ENCODE data around the gene ZSWIM7. TPM values are rescaled to one million over a fixed set of nuclear protein-coding genes. Genes with fewer than 3 reads are reported as not detected.
A peak's percentile ranks its signal among the peaks of the same experiment; 100 is the strongest.
"Not testable (repeated sequence)": the region's sequence is repeated elsewhere in the genome, so short reads cannot be mapped to it uniquely, and the experiment has no call there.

Gene ZSWIM7
- total RNA-seq, 1 donor from 2014 or later, result 23.5 TPM

DNA sequence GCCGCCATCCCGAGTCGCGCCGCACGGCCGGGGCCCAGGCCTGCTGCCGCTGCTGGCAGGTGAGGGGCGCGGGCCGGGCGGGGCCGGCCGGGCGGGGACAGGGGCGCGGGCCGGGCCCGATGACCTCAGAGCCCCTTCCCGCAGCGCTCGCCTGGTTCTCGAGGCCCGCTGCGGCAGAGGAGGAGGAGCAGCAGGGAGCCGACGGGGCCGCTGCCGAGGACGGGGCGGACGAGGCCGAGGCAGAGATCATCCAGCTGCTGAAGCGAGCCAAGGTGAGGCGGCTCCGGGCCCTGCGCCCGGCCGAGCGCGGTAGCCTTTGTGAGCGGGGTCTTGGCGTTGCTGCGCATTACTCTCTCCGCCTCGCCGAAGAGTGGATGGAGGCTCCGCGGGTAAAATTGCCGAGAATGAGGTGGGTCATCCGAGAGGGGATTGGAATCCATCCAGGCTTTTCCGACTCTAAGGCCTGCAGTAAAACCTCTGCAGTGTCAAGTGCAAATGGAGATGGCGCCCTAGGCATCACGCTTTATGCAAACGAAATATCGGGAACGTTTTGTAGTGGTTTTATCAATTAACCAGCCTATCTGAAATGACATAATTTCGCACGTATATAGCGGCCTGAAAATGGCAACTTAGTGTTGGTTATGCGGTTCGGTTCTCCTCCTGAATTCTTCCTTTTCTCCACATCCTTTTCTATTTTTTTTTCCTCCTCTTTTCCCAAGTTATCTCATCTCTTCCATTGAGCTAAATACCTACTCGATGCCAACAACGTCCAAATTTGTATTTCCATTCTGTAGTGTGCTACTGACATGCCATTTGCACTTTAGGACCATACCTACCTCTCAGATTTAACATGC lies 697 bp upstream of the ZSWIM7 start:
- DNase-seq (ENCODE audit: low spot score), result peak; percentile 30

DNA sequence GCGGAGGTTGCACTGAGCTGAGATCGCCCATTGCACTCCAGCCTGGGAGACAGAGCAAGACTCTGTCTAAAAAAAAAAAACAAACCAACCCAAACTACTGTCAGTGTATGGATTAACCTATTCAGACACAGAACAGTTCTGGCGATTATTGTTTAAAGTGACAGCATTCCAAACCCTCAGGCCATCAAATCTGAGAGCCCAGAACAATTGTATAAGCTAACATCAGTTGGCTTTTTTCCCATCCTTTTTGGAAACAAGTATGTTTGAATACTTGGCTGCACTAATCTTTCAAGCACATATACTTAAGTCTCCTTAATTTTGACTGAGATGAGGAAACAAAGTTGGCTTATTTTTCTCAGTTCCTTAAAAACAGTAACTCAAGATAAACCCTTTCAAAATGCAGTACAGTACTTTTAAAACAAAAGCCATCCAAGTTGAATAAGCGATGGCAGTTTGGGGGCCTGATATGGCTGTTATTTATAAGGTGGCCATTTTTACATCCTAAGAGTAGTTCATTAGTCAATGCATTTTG lies 1.4 kb downstream of the ZSWIM7 start:
- DNase-seq (ENCODE audit: low spot score), result no peak

DNA sequence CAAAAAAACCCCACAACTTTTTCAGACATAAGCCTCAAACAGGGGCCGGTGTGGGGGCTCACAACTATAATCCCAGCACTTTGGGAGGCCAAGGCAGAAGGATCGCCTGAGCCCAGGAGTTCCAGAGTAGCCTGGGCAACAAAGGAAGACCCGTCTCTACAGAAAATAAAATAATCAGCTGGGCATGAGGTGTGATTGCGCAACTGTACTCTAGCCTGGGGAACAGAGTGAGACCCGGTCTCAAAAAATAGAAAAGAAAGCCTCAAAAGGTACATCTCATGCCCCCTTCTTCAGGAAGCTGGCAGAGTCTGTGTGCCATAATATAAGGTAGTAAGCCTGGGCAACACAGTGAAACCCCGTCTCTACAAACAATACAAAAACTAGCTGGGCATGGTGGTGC lies 3.2 kb downstream of the ZSWIM7 start:
- DNase-seq (ENCODE audit: low spot score), result no peak

DNA sequence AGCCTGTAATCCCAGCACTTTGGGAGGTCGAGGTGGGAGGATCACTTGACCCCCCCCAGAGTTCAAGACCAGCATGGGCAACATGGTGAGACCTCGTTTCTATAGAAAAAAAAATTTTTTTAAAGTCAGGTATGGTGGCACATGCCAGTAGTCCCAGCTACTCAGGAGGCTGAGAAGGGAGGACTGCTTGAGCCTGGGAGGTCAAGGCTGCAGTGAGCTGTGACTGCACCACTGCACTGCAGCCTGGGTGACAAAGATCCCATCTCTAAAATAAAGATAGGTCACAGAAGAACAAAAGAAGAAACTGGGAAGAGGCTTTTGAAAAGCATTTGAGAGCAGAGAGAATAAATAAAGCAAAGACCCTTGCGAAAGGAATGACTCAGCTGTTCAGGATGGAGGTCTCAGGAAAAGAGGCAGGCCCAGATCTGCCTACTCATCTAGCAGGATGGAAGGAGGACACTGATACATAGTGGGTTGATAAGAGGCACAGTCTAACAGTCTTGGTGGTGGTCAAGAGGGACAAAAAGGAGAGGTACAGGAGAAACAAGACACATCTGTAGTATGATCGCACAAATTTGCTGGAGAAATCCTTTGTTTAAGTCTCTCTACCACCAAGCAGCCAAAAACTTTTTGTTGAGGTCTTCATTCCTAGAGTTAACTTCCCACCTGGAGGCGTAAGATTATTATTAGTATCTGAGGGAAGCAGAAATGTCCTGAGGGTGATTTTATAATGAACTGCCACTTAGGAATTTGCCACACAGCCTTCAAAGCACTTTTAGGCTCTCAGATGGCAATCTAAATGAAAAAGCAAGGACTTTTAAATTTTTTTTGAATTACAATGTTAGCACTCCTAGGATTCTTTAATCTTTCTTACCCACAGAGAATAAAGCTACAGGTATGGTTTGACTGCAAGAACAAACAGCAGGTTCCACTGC lies 17.6 kb downstream of the ZSWIM7 start:
- no peak for DNase-seq (ENCODE audit: low spot score)

DNA sequence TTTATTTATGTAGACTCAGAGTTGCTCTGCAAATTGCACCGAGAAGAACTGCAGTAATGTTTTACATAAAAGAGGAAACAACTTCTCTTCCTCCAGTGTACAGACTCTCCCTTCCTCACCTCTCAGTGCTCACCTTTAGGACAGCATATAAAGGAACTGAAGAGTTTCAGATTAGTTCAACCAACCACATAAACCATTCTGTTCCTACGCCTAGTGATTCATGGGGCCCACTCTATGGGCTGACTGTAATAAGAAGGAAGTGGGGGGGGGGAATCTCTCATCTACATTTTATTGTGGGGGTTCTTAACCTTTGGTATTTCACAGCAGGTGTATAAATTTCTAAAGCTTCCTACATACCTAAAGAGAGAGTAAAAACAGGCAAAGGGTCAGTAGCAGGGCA lies 18.3 kb downstream of the ZSWIM7 start:
- DNase-seq (ENCODE audit: low spot score), result no peak

DNA sequence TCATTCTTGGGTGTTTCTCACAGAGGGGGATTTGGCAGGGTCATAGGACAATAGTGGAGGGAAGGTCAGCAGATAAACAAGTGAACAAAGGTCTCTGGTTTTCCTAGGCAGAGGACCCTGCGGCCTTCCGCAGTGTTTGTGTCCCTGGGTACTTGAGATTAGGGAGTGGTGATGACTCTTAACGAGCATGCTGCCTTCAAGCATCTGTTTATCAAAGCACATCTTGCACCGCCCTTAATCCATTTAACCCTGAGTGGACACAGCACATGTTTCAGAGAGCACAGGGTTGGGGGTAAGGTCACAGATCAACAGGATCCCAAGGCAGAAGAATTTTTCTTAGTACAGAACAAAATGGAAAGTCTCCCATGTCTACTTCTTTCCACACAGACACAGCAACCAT lies 20.5 kb downstream of the ZSWIM7 start:
- DNase-seq (ENCODE audit: low spot score), result not testable (repeated sequence)

DNA sequence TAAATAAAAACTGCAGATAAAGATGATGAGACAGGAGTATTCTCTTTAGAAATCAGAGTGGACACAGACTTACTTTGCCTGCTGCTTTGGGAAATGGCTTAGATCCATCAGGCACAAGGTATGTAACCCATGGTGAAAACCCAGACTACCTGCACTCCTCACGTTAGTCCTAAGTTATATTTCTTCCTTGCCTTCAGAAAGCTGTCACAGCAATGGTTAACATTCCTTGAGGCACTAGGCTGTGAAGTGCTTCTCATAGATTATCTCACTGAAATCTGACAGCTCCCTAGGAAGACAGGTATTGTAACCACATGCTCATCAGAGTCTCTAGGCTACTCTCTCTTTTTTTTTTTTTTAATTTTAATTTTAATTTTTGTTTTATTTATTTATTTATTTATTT lies 20.9 kb downstream of the ZSWIM7 start:
- DNase-seq (ENCODE audit: low spot score), result no peak

DNA sequence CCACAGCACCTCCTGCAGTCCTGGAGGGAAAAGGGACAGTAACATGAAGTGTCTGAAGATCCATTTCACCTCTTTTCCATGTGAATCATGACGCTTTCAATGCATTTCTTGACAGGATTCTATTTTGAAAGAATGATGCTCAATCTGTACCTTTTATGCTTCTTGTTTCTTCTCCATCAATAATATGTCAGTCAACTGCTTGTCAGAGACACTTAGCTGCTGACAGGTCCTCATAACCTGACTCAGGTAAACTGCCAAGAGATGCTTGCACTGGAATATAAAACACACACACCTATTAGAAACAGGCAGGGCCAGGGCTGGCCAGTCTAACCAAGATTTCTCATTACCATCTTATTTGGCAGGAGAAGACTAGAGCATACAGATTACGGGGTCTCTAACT lies 21.6 kb downstream of the ZSWIM7 start:
- DNase-seq (ENCODE audit: low spot score), result no peak

DNA sequence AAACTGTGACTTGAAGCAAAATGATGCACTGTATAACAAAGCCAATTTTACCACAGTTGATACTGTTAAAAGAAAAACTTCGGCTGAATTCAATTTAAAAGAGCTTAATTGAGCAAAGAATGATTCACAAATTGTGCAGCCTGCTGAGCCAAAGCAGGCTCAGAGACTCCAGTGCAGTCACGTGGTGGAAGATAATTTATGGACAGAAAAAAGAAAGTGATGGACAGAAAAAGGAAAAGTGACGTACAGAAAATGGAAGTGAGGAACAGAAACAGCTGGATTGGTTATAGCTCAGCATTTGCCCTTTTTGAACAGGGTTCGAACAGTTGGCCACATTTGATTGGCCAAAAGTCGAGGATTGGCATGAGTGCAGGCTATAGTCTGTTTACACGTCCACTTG lies 25.7 kb downstream of the ZSWIM7 start:
- DNase-seq (ENCODE audit: low spot score), result no peak

DNA sequence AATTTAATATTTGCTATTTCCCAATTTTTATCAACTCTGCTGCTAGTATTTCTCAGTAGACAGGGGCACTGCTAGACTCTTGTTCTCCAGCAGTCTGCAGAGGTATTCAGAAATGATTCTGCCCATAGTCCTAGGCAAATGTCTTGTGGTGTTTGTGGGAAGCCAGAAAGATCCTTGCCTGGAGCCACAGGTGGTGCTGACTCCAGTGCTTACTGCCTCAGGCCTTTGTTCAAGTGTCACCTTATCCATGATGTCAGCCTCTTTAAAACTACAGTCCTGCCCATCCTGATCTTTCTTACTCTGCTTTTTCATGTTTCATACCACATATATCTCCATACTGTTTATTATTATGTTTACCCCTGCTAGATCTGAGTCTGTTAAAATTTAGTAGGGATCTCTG lies 26.5 kb downstream of the ZSWIM7 start:
- no peak for DNase-seq (ENCODE audit: low spot score)

DNA sequence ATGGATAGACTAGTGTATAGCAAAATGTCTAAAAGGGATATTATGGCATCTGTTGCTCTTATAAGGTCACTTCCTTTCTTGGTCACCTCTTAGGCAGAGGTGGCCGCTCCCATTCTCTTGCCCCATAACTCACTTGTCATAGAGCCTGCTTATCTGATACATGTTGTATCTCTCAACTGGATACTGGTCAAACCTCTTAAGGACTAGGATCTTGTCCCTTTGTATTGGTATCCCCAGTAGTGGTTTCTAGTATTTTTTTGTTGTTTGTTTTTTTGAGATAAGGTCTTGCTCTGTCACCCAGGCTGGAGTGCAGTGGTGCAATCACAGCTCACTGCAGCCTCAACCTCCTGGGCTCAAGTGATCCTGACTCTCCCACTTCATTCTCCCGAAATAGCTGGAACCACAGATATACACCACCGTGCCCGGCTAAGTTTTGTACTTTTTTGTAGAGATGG lies 27.0 kb downstream of the ZSWIM7 start:
- no peak for DNase-seq (ENCODE audit: low spot score)

DNA sequence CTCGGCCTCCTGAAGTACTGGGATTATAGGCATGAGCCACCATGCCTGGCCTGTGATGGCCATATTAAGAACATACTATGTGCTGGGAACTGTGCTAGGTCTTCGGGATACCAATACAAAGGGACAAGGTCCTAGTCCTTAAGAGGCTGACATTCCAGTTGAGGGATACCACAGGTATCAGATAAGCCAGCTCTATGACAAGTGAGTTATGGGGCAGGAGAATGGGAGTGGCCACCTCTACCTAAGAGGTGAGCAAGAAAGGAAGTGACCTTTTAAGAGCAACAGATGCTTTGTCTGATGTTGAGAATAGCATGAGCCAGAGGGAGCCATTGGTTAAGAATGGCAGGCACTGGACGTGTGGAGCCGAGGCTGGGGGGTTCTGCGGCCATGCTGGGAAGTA lies 27.6 kb downstream of the ZSWIM7 start:
- DNase-seq (ENCODE audit: low spot score), result no peak

DNA sequence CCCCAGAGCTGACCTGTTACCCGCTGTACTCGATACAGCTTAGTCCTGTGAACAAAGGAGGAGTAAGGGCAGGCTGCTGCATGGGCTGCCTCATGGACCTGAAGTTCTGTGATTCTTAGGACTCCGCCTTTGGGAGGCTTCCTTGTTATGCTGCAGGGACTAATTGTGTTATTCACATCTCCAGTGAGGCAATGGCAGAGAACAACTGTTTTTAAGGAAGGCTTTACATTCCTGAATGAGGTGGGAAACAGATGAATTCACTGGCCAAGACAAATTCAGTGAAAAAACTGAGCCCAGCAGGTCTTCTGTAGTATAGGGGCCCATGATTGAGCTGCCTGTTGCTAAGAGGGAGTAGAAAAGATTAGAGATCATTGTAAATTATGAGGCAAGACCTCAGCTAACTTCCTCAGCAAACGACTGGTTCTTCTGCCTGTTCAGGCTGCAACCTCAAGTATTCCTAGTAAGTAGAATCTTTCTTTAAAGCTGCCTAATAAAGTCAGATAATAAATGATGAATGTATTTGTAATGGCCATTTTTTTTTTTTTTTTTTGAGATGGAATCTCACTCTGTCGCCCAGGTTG lies 28.3 kb downstream of the ZSWIM7 start:
- no peak for DNase-seq (ENCODE audit: low spot score)

DNA sequence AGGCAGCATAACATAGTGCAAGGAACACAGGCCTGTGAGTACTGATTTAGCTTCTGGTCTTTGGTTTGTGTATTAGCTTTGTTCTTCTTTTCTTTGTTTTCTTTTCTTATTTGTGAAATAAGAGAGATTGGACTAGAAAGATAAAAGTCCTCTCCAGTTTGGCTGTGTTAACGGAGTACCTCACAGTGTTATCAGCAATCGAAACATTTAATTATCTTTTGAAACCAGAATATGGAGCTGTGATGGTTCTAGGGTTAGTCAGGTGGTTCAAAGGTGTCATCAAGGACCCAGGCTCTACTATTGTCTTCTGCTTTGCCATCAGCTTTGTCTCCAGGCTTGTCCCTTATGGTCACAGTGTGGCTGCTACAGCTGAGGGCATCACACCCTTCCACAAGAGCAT lies 29.0 kb downstream of the ZSWIM7 start:
- DNase-seq (ENCODE audit: low spot score), result no peak

DNA sequence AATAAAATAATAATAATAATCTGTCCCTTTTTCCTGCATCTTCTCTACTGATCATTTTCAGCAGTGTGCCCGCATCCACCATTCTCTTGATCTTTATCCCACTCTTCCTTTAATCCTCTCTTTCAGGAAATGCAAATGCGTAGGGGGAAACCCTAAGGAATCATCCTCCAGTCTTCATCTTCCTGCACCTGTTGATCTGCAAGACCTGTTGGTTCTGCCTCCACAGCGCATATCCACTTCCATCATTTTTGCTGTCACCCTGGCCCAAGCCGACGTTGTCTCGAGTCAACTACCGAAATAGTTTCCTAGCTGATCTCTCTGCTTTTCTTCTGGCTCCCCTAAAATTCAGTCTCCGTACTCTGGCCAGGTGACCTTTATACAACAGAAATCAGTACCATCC lies 30.0 kb downstream of the ZSWIM7 start:
- no peak for DNase-seq (ENCODE audit: low spot score)

DNA sequence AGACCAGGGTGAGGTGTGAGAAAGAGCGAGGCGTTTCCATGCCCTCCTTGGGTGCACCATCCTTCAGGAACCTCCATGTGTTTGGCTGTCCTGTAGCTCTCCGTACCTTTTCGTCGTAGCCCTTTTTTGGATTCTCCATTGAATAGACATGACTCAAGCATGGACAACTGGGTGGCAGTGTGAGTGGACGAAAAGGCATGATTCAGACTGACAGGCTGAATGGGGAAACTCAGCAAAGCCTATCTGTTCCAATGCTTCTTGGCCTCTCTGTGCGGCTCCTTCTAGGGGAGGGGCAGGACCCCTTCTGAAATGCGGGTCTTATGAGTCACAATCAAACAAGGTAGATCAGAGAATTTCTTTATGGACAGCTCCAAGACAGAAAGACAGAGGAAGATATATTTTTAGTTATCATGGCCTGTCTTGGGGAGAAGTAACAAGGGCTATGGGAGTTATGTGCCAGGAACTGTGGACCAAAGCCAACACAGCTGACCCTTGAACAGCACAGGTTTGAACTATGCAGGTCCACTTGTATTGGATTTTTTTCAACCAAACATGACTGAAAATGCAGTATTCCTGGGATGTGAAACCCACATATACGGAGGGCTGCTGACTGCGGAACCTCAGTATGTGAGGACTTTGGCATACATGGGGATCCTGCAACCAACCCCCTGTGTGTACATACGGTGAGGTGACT lies 31.7 kb downstream of the ZSWIM7 start:
- DNase-seq (ENCODE audit: low spot score), result no peak

DNA sequence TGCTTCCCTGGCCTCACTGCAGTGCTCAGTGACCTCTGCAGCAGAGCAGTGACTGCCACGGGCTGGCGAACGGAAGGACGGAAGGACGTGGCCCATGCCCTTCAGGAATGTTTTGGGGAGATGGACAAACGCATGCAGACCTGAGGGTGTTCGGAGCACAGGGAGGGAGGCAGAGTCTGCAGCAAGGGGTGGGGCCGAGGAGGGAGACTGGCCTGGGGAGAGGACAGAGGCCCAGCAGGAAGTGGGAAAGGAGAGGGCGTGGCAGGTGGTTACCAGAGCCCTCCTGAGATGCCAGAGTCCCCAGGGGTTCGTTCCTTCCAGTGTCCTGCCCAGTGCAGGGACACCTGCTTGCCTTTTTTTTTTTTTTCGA lies 32.6 kb downstream of the ZSWIM7 start:
- DNase-seq (ENCODE audit: low spot score), result no peak

DNA sequence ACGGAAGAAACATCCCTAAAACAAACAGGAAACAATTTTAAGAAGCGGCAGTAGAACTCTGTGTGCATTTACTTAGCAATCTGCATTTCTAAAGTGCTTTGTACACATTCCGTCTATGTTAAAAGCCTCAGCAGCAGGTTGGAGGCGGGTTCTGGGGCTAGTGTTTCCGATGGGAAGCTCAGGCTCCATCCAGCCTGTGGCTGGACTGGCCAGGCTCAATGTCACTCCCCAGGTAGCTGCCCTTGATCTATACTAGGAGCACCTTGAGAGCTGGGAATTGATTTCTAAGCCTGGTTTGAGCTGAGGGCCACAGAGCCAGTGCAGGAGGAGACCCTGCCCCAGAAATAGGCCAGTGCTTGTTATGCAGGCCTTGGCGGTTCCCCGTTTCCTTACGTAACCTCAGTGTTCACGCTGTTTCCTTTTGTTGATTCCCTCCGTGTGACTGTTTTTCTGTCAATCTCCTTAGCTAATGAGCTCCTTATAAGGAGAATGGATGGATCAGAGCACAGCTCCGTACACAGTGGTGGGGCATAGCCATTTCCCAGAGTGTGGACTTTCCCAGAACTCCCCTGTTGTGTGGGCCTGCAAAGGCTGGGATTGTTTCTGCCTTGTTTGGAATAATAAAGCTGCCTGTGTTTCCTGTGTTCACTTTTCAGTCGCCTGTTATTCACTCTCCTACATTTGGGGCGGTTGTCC lies 33.2 kb downstream of the ZSWIM7 start:
- DNase-seq (ENCODE audit: low spot score), result no peak

DNA sequence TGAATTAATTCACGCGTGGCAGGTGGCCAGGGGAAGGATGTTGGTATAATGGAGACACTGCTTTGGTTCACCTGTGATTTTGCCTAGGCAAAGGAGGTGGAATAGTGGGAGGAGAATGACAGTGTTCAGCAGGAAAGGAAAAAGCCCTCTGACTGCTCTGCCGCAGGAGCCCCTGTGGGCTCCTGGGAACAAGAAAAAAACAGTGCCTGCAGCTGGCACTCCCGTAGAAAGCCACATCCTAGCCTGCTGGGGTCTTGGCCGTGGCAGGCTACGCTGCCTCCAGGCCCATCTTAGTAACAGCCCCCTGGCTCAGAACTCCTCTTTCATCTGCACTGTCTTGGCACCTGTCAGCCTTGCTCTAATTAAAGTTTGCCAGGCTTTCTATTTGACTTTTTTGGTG lies 34.0 kb downstream of the ZSWIM7 start:
- no peak for DNase-seq (ENCODE audit: low spot score)

DNA sequence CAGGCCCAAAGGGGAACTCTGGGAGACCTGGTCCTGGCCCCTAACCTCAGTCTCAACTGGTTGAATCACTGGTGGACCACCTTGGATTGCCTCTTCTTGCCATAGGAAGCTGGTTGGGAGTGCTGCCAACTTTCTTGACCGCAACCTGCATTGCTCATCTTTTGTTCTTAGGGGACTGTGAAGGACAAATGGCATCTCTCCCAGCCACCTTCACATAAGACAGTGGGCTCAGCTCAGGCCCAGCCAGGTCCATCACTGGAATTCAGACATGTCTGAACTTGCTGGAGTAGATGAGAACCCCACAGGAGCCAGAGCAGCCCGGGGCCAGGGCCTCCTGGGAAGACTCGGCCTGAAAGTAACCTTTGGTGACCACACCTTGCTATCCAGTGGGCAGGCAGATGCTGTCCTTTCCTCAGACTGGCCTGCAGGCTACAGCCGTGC lies 35.8 kb downstream of the ZSWIM7 start:
- no peak for DNase-seq (ENCODE audit: low spot score)

DNA sequence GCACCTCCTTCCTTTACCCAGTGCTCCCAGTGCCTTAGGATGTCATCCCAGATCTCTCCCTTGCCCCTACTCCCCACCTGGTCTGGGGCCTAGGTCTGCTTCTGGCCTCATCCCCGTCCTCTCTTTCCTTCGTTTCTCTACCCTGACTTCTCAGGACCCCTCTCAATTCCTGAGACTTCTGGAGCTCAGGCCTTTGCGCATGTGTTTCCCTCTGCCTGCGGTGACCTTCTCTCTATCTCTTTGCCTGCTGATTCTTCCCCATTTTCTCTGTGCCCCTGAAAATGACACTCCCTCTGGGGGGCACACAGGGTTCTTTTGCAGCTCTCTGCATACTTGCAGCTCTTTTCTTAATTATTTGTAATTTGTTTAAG lies 41.0 kb downstream of the ZSWIM7 start:
- DNase-seq (ENCODE audit: low spot score), result no peak
